Activated naive CD4-positive, alpha-beta T cell (primary cell): Measurements from ENCODE around the gene CDC123.
"Not testable (repeated sequence)": the region's sequence is repeated elsewhere in the genome, so short reads cannot be mapped to it uniquely, and the experiment has no call there.

ENCODE experiments used
- DNase-seq, 4 experiments: peaks; one replicate each; lab custom pipeline; 2025; lab: John Stamatoyannopoulos, UW

CDC123 gene

DNA sequence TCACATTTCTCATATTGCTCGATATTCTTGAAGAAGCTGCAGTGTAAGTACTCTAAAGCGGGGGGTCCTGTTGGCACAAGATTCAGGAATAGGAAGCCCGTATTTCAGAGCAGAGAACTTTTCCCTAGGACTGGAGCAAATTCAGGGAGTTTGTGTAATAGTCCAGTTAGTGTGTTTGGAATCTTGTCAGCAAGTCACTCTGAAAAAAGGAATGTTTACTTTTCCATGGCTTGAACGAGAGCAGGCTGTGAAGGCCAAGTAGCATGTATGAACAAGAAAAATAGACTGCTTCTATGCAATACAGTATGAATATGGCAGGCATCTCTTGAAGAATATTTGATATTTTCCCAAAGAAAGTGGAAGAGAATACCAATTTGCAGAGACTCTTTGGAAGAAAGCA is 39.8 kb downstream of the CDC123 start:
- DNase-seq, result no peak

DNA sequence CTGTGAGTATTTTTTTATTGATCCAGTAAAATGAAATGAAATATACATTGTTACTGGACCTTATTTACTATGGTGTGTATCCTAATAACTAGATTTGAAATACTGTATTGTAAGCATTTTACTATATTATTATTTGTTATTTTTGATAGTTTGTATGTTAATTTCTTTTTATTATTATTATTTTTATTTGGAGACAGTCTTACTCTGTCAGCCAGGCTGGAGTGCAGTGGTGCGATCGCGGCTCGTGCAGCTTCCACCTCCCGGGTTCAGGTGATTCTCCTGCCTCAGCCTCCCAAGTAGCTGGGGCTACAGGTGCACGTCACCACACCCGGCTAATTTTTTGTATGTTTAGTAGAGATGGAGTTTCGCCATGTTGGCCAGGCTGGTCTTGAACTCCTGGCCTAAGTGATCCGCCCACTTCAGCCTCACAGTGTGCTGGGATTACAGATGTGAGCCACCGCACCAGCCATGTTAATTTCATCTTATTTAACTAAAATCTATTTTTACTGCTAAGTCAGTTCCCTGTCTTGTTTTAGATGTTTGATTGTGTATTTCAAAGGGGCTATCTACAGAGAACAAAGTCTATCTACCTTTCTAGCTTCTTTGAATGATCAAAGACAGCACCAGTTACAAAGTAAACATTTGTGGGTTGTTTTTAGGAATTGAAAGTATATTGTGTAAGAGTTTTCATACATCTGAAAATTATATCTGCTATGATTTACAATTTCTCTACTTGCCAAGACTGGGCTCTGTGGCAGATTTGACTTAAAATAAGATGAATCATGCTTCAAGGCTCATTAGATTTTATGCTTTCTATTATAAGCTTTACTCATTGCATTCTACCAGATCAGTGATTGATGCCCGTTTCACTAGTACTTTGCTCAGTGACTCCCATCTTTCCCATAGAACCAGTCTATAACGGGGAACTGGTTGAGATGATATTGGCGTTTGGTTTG is 41.6 kb downstream of the CDC123 start:
- DNase-seq, result no peak

DNA sequence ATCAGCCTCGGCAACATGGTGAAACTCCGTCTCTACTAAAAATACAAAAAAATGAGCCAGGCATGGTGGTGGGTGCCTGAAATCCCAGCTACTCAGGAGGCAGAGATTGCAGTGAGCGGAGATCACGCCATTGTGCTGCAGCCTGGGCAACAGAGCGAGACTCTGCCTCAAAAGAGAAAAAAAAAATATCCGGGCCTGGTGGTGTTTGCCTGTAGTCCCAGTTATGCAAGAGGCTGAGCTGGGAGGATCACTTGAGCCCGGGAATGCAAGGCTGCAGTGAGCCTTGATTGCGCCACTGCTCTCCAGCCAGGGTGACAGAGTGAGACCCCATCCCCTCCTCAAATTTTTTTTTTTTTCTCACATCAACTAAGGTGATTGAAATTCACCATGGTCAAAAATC is 42.8 kb downstream of the CDC123 start:
- DNase-seq, result no peak

DNA sequence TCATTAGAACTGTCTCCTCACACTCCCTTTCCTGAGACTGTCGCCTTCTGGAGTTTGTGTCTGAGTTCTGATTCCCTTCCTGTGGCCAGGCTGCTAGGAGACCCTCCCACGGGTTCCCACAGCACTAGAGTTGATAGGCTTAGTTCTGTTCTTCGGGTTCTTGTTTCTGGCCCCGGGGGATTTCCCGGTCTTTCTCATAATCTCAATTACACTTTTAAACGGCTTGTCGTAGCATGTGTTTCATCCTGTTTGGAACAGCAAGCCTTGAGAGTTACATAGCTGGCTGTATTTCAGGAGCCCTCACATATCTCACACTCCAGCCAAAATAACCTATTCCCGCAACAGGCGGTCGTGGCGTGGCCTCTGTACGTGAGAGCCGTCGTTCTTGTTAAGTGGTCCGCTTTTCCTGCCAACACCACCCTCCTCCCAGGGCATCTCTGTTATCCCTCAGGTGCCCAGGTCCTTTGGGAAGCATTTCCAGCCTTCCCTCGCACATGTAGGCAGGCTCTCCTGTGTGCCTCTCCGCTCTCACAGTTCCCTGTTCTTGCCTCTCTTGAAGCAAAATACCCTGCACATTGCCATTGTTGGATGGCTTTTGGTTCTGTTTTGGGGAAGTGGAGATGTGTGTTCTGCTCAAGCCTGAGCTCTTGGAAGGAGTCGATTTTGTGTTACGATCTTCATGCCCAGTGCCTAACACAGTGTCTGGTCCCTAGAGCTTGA is 46.0 kb downstream of the CDC123 start:
- DNase-seq, result no peak

DNA sequence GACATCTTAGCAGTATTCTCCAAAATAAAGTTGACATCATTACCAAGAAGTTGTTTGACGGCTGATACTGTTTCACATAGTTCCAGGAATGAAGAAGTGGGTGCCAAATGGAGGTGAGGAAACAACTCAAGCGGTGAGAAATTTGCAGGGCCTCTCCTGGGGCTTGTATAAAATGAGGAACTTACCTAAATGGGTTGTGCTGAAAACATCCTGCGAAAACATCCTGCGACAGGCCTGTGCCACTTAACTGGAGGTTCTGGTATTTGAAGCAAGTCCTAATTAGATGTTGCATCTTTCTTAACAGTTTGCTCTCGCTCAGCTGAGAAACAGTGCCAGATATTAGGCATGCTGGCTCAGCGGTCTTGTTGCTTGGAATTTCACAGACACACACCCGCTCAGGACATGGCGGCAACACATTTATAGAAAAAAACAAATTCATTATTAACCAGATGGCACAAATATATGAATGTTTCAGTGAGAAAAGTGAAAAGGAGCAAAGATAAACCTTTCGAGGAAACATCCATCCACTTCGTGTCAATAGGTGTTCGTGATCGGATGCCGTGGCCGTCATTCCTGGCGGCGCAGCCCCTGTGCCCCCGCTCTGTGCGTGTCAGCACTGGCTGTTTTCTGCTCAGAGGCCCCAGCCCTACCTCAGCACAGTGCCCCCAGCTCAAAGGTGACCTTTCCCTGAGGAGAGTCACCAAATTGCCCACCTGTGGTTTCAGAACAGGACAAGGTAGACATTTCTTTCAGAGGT is 48.1 kb downstream of the CDC123 start:
- no peak for DNase-seq

DNA sequence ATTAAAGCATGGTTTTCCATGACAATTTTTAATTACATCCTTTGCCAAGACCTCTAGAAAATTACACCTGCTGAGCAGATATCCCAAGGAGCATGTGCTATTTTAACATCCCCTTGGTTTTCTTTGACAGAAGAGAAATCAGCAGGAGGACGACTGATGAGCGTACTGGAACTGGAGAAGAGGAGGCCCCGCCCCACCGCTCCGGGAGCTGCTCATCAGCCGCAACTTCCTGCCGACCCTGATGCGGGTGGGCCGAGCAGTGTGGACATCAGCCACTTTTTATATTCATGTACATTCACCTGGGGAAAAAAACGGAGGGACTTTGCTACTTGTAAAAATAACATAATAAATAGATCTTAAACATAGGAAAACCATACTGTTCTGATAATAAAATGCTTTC is 54.2 kb downstream of the CDC123 start:
- DNase-seq, result no peak

DNA sequence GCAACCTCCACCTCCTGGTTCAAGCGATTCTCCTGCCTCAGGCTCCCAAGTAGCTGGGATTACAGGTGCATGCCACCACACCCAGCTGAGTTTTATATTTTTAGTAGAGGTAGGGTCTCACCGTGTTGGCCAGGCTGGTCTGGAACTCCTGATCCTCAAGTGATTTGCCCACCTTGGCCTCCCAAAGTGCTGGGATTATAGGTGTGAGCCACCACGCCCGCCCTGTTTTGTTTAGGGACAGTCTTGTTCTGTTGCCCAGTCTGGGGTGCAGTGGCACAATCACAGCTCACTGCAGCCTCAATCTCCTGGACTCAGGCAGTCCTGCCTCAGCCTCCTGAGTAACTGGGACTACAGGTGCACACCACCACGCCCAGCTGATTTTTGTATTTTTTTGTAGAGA is 54.7 kb downstream of the CDC123 start:
- DNase-seq, result not testable (repeated sequence)

DNA sequence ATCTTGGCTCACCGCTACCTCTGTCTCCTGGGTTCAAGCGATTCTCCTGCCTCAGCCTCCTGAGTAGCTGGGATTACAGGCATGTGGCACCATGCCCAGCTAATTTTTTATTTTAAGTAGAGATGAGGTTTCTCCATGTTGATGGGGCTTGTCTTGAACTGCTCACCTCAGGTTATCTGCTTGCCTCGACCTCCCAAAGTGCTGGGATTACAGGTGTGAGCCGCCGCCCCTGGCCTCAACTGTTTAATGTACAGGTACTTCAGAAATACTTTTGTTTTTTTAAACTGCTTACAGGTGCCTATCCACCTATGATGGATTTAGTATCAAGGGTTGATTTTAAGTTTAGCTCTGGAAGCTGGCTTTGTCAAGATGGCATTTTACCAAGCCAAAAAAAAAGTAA is 55.6 kb downstream of the CDC123 start:
- no peak for DNase-seq

DNA sequence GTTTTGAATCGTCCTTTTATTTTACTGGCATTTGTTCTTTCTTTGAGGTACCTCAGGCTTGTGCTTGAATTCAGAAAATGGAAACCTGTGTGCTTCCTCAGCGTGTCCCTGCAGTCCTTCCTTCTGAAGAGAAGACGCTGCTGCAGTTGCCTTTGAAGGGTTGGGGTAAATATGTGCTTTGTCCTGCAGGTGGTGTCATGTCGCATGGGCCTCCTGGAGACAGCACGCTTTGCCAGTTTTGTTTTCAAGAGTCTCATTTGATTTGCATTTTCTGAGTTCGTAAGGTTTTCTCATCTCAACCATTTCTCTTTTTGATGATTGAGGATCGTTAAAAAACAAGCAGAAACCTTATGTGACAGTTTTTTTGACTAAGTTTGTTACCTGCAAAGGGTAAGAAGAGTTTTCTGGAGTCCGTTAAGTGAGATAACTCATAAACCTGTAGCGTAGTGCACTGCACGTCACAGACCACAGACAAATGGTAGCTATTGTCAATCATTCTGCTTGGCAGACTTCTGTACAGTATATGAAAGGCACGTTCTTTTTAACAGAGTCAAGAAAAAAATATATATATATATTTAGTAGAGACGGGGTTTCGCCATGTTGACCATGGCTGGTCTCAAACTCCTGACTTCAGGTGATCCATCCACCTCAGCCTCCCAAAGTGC is 57.0 kb downstream of the CDC123 start:
- no peak for DNase-seq

DNA sequence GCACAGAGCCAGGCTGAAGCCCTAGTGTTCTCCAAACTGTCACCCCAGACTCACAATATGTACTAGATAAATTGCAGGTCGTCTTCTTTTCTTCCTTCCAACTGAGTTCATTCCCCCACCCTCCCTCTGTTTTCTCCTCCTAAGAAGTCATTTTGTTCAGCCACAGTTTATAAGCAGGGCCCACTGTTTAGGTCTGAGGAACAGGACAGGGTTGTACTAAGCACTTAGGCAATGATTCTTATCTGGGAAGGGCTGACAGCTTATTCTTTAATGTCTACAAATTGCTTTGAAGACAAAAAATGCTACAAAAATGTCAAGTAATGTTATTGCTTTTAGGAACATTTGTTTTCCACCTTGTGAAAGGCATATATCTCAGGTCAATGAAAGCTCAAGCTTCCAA is 59.1 kb downstream of the CDC123 start:
- DNase-seq, result no peak

DNA sequence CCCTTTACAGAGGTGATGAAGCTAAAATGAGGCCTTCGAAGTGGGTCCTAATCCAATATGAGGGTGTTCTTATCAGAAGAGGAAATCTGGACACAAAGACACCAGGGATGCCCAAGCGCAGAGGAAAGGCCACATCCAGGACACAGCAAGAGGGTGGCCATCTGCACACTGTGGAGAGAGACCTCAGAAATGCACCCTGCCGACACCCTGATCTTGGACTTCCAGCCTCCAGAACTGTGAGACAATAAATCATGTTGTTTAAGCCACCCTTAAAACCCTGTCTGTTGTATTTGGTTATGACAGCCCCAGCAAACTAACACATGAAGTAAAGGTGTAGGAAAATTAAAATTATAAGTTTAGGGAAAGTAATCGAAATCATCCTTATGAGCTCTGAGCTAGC is 64.0 kb downstream of the CDC123 start:
- no peak for DNase-seq

DNA sequence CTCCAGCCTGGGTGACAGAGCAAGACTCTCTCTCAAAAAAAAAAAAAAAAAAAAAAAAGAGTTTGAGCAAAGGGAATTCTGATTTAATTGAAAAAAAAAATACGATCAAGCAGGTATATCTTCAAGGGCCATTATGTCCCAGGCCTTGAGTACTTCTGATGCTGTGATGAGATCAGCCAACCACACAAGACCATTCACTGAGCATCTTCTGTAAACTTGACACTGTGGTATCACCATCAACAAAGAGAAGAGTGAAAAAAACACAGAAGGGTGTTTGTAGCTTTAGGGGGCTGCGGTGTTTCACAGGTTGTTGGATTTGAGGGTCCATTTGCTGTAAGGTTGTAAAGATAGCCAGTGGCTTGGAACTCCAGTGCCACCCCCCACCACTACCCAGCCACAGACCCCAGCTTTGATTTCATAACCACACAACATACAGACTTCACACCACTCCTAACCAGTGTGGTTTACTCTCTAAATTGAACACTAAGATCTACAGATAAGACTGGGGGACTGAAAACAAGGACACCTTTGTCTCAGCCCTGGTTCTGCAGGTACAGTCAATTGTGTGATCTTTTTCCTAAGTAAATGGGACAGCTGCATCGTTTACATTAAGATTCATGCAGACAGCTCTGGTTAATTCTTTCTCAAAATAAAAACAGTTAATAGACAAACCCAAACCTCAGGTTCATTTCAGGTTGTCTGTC is 66.4 kb downstream of the CDC123 start:
- no peak for DNase-seq

DNA sequence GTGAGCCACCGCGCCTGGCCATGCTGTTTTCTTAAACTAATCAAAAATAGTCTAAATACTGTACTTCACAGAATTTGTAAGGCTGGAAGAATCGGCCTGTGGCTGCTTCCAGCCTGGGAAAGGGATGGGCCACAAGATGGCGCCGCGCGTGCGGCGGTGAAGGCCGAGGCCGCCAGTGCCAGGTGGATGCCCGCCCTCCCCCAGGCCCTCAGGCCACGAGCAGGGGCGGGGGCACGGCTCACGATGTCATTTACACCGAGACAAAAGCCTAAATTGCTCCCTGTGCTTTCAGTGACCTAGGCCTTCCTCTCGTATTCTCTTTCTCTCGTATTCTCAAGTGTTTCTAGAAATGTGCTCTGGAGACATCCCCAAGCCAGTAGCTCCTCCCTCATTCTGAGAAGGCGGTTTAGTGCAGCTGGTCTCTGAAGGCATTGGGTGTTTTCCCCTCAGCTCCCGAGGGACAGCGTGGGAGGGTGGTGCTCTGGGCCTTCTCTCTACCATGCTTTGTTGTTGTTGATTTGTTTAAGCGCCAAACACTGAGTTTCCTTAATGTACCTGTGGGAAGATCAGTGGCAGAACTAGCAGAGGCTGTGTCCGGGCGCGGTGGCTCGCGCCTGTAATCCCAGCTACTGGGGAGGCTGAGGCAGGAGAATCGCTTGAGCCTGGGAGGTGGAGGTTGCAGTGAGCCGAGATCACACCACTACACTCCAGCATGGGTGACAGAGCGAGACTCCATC is 68.4 kb downstream of the CDC123 start:
- peak; percentile 27 to 66 (median 37) for DNase-seq

DNA sequence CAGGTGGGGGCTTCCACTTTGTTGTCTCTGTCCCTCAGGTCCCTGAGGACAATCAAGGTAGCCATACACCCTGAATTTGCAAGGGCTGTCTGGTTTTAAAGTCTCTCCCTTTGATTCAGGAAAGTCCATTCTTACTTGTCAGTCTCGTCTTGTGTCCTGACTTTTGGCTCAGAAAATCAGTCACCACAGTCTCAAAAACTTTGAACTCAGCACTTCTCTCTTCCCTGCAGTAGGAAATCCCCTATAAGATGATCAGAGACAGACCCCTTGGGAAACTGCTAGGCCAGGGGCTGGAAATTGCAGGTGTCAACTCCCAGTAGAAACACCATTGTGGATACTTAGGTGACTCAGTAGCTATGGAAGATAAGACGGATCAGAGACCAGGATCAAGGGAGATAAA is 73.1 kb downstream of the CDC123 start:
- no peak for DNase-seq

DNA sequence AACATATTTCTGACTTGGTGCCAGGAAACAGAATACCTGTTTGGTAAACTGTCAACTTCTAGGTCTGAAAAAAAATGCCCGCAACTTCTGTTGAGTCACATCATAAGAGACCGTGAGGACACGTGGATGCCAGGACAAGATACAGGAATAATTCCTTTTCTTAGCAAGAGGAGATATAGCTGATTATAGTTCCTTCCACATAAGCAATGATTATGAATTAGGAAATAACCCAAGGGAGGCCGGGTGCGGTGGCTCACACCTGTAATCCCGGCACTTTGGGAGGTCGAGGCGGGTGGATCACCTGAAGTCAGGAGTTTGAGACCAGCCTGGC is 75.2 kb downstream of the CDC123 start:
- no peak for DNase-seq

DNA sequence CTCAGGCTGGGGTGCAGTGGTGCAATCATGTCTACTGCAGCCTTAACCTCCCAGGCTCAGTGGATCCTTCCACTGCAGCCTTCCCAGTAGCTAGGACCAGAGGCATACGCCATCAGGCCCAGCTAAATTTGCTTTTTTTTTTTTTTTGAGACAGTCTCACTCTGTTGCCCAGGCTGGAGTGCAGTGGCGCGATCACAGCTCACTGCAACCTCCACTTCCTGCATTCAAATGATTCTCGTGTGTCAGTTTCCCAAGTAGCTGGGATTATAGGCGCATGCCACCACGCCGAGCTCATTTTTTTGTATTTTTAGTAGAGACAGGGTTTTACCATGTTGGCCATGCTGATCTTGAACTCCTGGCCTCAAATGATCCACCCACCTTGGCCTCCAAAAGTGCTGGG is 81.9 kb downstream of the CDC123 start:
- DNase-seq, result not testable (repeated sequence)

DNA sequence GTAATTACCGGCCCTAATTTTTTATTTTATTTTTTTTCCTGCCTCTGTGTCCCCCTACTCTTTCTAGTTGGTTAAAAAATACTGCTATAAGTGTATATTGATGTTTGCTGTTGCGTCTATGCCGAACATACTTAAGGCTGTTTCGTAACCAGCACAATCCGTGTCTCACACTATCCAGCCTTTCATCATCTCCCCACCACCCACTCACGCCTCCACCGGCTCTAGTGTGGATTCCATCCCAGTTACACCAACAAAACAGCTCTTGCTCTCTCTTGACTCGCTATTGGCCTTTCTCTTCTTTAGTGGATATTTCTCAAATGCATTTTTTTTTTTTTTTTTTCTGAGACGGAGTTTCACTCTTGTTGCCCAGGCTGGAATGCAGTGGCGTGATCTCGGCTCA is 83.3 kb downstream of the CDC123 start:
- no peak for DNase-seq

DNA sequence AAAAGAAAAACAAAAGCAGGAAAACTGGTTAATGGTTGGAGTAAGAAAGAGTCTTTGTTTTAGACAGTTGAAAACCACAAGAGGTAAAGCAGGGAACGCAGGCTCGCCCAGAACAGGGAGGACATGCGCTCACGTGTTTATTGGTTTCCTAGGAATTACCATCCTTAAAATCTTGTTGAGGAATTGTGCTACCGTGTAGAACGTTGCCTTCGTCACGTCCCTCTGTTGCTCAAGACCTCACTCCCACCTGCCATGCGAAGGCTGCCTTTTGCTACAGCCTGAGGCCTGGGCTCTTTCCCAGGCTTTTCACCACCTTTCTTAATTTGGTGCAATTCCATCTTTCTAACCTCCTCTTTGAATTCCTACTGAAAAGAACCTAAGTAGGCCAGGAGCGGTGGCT is 91.8 kb downstream of the CDC123 start:
- no peak for DNase-seq

DNA sequence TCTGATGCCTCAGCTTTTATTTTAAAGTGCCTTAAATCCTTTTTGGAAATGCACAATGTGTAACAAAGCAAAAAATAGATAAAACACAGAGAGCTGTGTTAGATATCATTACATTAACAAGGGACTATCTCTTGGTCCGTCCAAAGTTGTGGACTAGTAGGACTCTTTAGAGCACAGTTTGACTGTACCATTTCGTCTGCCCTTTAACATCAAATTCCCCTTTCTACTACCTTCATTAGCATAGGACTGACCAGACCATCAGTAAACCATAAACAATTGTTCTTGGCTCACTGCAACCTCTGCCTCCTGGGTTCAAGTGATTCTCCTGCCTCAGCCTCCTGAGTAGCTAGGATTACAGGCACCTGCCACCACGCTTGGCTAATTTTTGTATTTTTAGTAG is 101.8 kb downstream of the CDC123 start:
- not testable (repeated sequence) for DNase-seq

DNA sequence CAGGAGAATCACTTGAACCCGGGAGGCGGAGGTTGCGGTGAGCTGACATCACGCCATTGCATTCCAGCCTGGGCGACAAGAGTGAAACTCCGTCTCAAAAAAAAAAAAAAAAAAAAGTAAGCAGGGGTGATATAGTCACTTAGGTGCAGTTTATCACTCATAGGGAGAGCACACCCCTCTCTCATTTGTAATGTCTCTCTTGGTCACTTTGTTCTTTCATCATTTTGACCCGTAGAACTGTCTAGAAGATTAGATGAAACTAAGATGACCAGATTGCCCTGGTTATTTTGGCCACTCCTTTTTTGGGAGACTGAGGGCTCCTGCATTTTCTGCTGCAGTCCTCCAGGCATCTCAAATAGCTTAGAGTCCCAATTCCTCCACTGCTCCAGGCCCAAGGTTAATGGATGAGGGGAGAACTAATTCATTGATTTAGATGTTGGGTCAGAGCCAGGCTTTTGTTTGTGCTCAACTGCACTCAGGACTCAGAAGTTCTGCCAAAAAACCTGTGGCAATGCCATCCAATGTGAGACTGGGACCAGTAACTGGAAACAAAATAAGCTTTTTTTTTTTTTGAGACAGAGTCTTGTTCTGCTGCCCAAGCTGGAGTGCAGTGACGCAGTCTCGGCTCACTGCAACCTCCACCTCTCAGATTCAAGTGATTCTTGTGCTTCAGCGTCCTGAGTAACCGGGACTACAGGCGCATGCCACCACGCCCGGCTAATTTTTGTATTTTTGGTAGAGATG is 103.4 kb downstream of the CDC123 start:
- no peak for DNase-seq
